Activated CD4-positive, alpha-beta T cell treated with anti-CD3 and anti-CD28 coated beads, Interleukin-2, amount 50 U/mL, for 4 hours (primary cell): Measurements from ENCODE around the gene PAX7.

Experiments
- DNase-seq, 2 experiments: peaks; one replicate each; pipeline ENCODE4 v3.0.0-alpha.2; 2020

The PAX7 gene

GRCh38 chr1:18642278-18643095 lies 11.8 kb downstream of the PAX7 start:
- no peak for DNase-seq

GRCh38 chr1:18643154-18644012 lies 12.7 kb downstream of the PAX7 start:
- DNase-seq = no peak

GRCh38 chr1:18644013-18644399 lies 13.4 kb downstream of the PAX7 start:
- DNase-seq = no peak

- no peak for DNase-seq
Measured at GRCh38 chr1:18644446-18644845, 13.8 kb downstream of the PAX7 start.

- DNase-seq = no peak
Measured at GRCh38 chr1:18644973-18645746, 14.5 kb downstream of the PAX7 start.

GRCh38 chr1:18645747-18646090 lies 15.1 kb downstream of the PAX7 start:
- no peak for DNase-seq

GRCh38 chr1:18646091-18646785 lies 15.6 kb downstream of the PAX7 start:
- DNase-seq = no peak

- DNase-seq = no peak
Measured at GRCh38 chr1:18646786-18647410, 16.3 kb downstream of the PAX7 start.

- no peak for DNase-seq
Measured at GRCh38 chr1:18647681-18648214, 17.1 kb downstream of the PAX7 start.

- no peak for DNase-seq
Measured at GRCh38 chr1:18649693-18650370, 19.2 kb downstream of the PAX7 start.

- no peak for DNase-seq
Measured at GRCh38 chr1:18651713-18652112, 21.1 kb downstream of the PAX7 start.

- no peak for DNase-seq
Measured at GRCh38 chr1:18652791-18653190, 22.1 kb downstream of the PAX7 start.

- no peak for DNase-seq
Measured at GRCh38 chr1:18653367-18653766, 22.7 kb downstream of the PAX7 start.

GRCh38 chr1:18653916-18654315 lies 23.3 kb downstream of the PAX7 start:
- no peak for DNase-seq

- no peak for DNase-seq
Measured at GRCh38 chr1:18654599-18654998, 24.0 kb downstream of the PAX7 start.

- no peak for DNase-seq
Measured at GRCh38 chr1:18657506-18658201, 27.0 kb downstream of the PAX7 start.

GRCh38 chr1:18658831-18659230 lies 28.2 kb downstream of the PAX7 start:
- no peak for DNase-seq

GRCh38 chr1:18661404-18662285 lies 31.0 kb downstream of the PAX7 start:
- no peak for DNase-seq

- DNase-seq = no peak
Measured at GRCh38 chr1:18662286-18662639, 31.6 kb downstream of the PAX7 start.
